HG02943 (cell line): ENCODE data around the gene NANS.

ENCODE experiments used
- ATAC-seq: cut with Tn5 transposase; IDR thresholded peaks from one replicate; pipeline ENCODE4 v1.9.1; 2021; ENCODE audit warnings: mild to moderate bottlenecking, low read depth, moderate library complexity; ENCODE audit not compliant: unreplicated experiment

The NANS gene

GRCh38 chr9:98037357-98037756, 19.2 kb upstream of the NANS start:
- ATAC-seq, result no peak

GRCh38 chr9:98038958-98039357, 17.6 kb upstream of the NANS start:
- no peak for ATAC-seq

GRCh38 chr9:98039607-98040017, 16.9 kb upstream of the NANS start:
- ATAC-seq, result no peak

- ATAC-seq, result no peak
Observed at GRCh38 chr9:98040212-98040611, 16.3 kb upstream of the NANS start.

GRCh38 chr9:98043915-98044314, 12.6 kb upstream of the NANS start:
- ATAC-seq, result no peak

GRCh38 chr9:98045234-98046179, 11.0 kb upstream of the NANS start:
- no peak for ATAC-seq

GRCh38 chr9:98046180-98046543, 10.4 kb upstream of the NANS start:
- no peak for ATAC-seq

- ATAC-seq, result no peak
Observed at GRCh38 chr9:98047002-98047401, 9.5 kb upstream of the NANS start.

- ATAC-seq, result no peak
Observed at GRCh38 chr9:98049288-98050072, 7.1 kb upstream of the NANS start.

- no peak for ATAC-seq
Observed at GRCh38 chr9:98050351-98050750, 6.2 kb upstream of the NANS start.

- ATAC-seq, result no peak
Observed at GRCh38 chr9:98054376-98054951, 2.1 kb upstream of the NANS start.

- ATAC-seq, result no peak
Observed at GRCh38 chr9:98057138-98057799, 737 bp downstream of the NANS start.

- ATAC-seq, result no peak
Observed at GRCh38 chr9:98062161-98062560, 5.6 kb downstream of the NANS start.

GRCh38 chr9:98064623-98065392, 8.3 kb downstream of the NANS start:
- ATAC-seq, result no peak

- ATAC-seq, result no peak
Observed at GRCh38 chr9:98066235-98066634, 9.7 kb downstream of the NANS start.

GRCh38 chr9:98067184-98067583, 10.7 kb downstream of the NANS start:
- ATAC-seq, result no peak

GRCh38 chr9:98069551-98069950, 13.0 kb downstream of the NANS start:
- ATAC-seq, result no peak

GRCh38 chr9:98070704-98071103, 14.2 kb downstream of the NANS start:
- no peak for ATAC-seq

- ATAC-seq, result no peak
Observed at GRCh38 chr9:98071737-98072136, 15.2 kb downstream of the NANS start.
